ENCODE results near the gene CHRM5. TPM values are rescaled to one million over a fixed set of nuclear protein-coding genes. Genes with fewer than 3 reads are reported as not detected.

Gene CHRM5
- total and polyA plus RNA-seq, 2 donors (not counting 1 experiment from before 2014, with no cell fraction given), result not detected

GRCh38 chr15:34009656-34010055 lies 41.4 kb downstream of the CHRM5 start:
- no peaks in the 10 kb centered on the region for H3K36me3 ChIP-seq (replicated peaks in 1 of 2; ENCODE audit: control extremely low read depth in 1 of 2, control insufficient read depth in 1 of 2, extremely low read depth in 1 of 2, insufficient read depth in 2 of 2, low read length in 1 of 2)
- Mint-ChIP-seq H3K9me3 (ENCODE audit: insufficient read depth) (no peaks in the 10 kb centered on the region), H3K27me3 (no peaks in the 10 kb centered on the region), H3K4me1 (no peaks in the 10 kb centered on the region), H3K27ac (no peak overlapping the region), H3K4me3 (no peak overlapping the region)
- no peaks in the 10 kb centered on the region for H3K27me3 ChIP-seq (replicated peaks in 1 of 4; ENCODE audit: control extremely low read depth in 1 of 4, control insufficient read depth in 3 of 4, insufficient read depth in 4 of 4, low read length in 3 of 4)
- no peak overlapping the region for H3K9ac ChIP-seq (ENCODE audit: low read length)
- H3K4me2 ChIP-seq (replicated peaks; ENCODE audit: low read depth, low read length, poor library complexity, severe bottlenecking), result no peak overlapping the region
- H3K79me2 ChIP-seq (ENCODE audit: control insufficient read depth, insufficient read depth, low read length), result no peaks in the 10 kb centered on the region
- TF ChIP-seq CTCF (IDR thresholded peaks at IDR 0.05), result no peak
- intact Hi-C loops (cut with micrococcal nuclease), result loop anchor here (5.0 kb wide), 1 partner anchor 1362 kb away; no protein-coding TSS in a partner anchor
- no peak overlapping the region for H3K27ac ChIP-seq (ENCODE audit: low read length in 2 of 2)
- H2AFZ ChIP-seq (ENCODE audit: insufficient read depth, low read depth, low read length, poor library complexity, severe bottlenecking), result no peak overlapping the region
- no peaks in the 10 kb centered on the region for H3K9me3 ChIP-seq (ENCODE audit: control extremely low read depth in 1 of 3, control insufficient read depth in 2 of 3, insufficient read depth in 1 of 3, low read length in 2 of 3)
- H3K4me1 ChIP-seq (ENCODE audit: control insufficient read depth in 2 of 2, insufficient read depth in 2 of 2, low read length in 2 of 2), result no peaks in the 10 kb centered on the region
- CTCF ChIA-PET, result no interaction called here
- H4K20me1 ChIP-seq (ENCODE audit: control insufficient read depth, insufficient read depth, low read length, poor library complexity, severe bottlenecking), result no peaks in the 10 kb centered on the region
- ATAC-seq (ENCODE audit: low read depth) (no peak), DNase-seq (no peak)
- no CpG with 5 or more reads among the region's 1 CpG for WGBS (ENCODE audit: insufficient coverage)
- no peak overlapping the region for H3K4me3 ChIP-seq (ENCODE audit: control extremely low read depth in 1 of 5, extremely low read depth in 1 of 5, insufficient read depth in 1 of 5, low read depth in 2 of 5, low read length in 4 of 5)
- POLR2A ChIA-PET, result no interaction called here

- no peak for DNase-seq
- Histone ChIP-seq H3K4me1 (ENCODE audit: control insufficient read depth in 2 of 2, insufficient read depth in 2 of 2, low read length in 2 of 2) (no peaks in the 10 kb centered on the region), H3K36me3 (replicated peaks in 1 of 2; ENCODE audit: control extremely low read depth in 1 of 2, control insufficient read depth in 1 of 2, extremely low read depth in 1 of 2, insufficient read depth in 2 of 2, low read length in 1 of 2) (no peaks in the 10 kb centered on the region), H3K9me3 (ENCODE audit: control extremely low read depth in 1 of 3, control insufficient read depth in 2 of 3, insufficient read depth in 1 of 3, low read length in 2 of 3) (no peaks in the 10 kb centered on the region), H3K9ac (ENCODE audit: low read length) (no peak overlapping the region), H4K20me1 (ENCODE audit: control insufficient read depth, insufficient read depth, low read length, poor library complexity, severe bottlenecking) (no peaks in the 10 kb centered on the region), H2AFZ (ENCODE audit: insufficient read depth, low read depth, low read length, poor library complexity, severe bottlenecking) (no peak overlapping the region), H3K27me3 (replicated peaks in 1 of 4; ENCODE audit: control extremely low read depth in 1 of 4, control insufficient read depth in 3 of 4, insufficient read depth in 4 of 4, low read length in 3 of 4) (no peaks in the 10 kb centered on the region), H3K79me2 (ENCODE audit: control insufficient read depth, insufficient read depth, low read length) (no peaks in the 10 kb centered on the region), H3K4me2 (replicated peaks; ENCODE audit: low read depth, low read length, poor library complexity, severe bottlenecking) (no peak overlapping the region), H3K4me3 (ENCODE audit: control extremely low read depth in 1 of 5, extremely low read depth in 1 of 5, insufficient read depth in 1 of 5, low read depth in 2 of 5, low read length in 4 of 5) (no peak overlapping the region), H3K27ac (ENCODE audit: low read length in 2 of 2) (no peak overlapping the region)
- intact Hi-C loops (cut with micrococcal nuclease), result loop anchor here (5.0 kb wide), 1 partner anchor 1364 kb away; no protein-coding TSS in a partner anchor
- Mint-ChIP-seq H3K27me3 (no peaks in the 10 kb centered on the region), H3K4me3 (no peak overlapping the region), H3K27ac (no peak overlapping the region), H3K4me1 (no peaks in the 10 kb centered on the region), H3K9me3 (ENCODE audit: insufficient read depth) (no peaks in the 10 kb centered on the region)
- no peak for ATAC-seq (ENCODE audit: low read depth)
- CTCF ChIA-PET, result no interaction called here
- 80% methylated on average over 2 of the region's 5 CpGs for WGBS (ENCODE audit: insufficient coverage)
- POLR2A ChIA-PET, result no interaction called here
- TF ChIP-seq CTCF (IDR thresholded peaks at IDR 0.05), result no peak
- no peak for TF ChIP-seq EZH2 (IDR thresholded peaks at IDR 0.05; ENCODE audit: borderline replicate concordance, insufficient read depth, low read depth, low read length, poor library complexity, severe bottlenecking)
Measured at GRCh38 chr15:34010921-34011320, 42.6 kb downstream of the CHRM5 start.

All from B cell (primary cell).